ENCODE data around the gene TPMT. TPM values are rescaled to one million over a fixed set of nuclear protein-coding genes. Genes with fewer than 3 reads are reported as not detected.

The TPMT gene
- total RNA-seq (2021), result 13.0 and 13.3 TPM in 2 replicates
- long read RNA-seq, transcript TPMT-201 (9 exons, 3,181 nt), result major isoform, 167 of 207 reads
- long read RNA-seq, partial matches to known transcripts, result 8 of 207 reads
- long read RNA-seq, other reads (novel, unspliced or antisense), result 32 of 207 reads

DNA sequence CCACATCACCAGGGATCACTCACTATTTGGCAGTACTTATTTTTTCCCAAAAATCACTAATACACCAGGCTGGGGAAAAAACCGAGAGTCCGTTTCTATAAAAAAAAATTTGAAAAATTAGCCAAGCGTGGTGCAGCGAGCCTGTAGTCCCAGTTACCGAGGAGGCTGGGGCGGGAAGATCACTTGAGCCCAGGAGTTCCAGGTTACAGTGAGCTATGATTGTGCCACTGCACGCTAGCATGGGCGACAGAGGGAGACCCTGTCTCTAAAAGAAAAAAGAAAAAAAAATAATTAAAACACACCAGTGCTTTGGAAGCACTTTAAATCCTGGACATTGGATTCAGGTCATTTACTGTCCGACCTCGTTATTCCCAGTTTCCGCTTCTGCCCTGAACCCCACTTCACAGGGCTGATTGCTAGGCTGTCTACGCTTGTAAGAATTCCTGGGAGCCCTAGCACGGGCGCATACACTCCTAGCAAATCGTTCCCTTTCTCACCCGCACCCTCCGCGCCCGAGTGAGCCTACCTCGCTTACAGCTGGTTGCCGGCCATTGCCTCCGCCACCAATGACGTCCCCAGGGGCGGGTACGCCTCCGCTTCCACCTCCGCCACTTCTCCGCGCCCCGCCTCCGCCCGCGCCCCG is at the start of gene TPMT:
TPMT (minus strand) TSS at position 571 of the 643 bp plus-strand sequence. CDS start 5,950 bp downstream, outside the sequence.
- peak within 1 kb of the TSS; percentile 20 for H3K27ac ChIP-seq (ENCODE audit: insufficient read length, low read depth, low read length)
- H4K20me1 ChIP-seq (ENCODE audit: control insufficient read depth, insufficient read depth, insufficient read length), result no peaks in the 10 kb centered on the region
- Mint-ChIP-seq H3K4me3 (peak within 1 kb of the TSS; percentile 97 to 99), H3K4me1 (peaks cover 22 to 23% of the 10 kb centered on the region in 2 experiments), H3K36me3 (ENCODE audit: insufficient read depth in 1 of 3, low read depth in 3 of 3) (peaks cover 2 to 8% (median 6%) of the 10 kb centered on the region in 3 experiments; a peak in 6 of 7 replicates), H3K27ac (peak within 1 kb of the TSS; percentile 96 to 99 (median 99); a peak in 6 of 7 replicates), H3K9me3 (no peaks in the 10 kb centered on the region), H3K27me3 (ENCODE audit: low read depth) (no peaks in the 10 kb centered on the region)
- no peak within 1 kb of the TSS for H3K56ac ChIP-seq (ENCODE audit: insufficient read length, low read depth, low read length)
- no peaks in the 10 kb centered on the region for H3K9me3 ChIP-seq (ENCODE audit: control insufficient read depth, low read depth, low read length)
- no peak within 1 kb of the TSS for H2BK12ac ChIP-seq (ENCODE audit: insufficient read length, low read depth, low read length)
- H3K27me3 ChIP-seq (ENCODE audit: insufficient read depth, low read length), result no peaks in the 10 kb centered on the region
- H2AFZ ChIP-seq (ENCODE audit: low read length), result peak within 1 kb of the TSS; percentile 98
- no peak within 1 kb of the TSS for H3K4ac ChIP-seq (ENCODE audit: low read depth, low read length)
- no peaks in the 10 kb centered on the region; the same call in 1 of the 2 replicates for H3K4me1 ChIP-seq (ENCODE audit: insufficient read depth, low read length)
- no peak within 1 kb of the TSS for H3T11ph ChIP-seq (ENCODE audit: low read length)
- H3K23me2 ChIP-seq (ENCODE audit: insufficient read length, low read depth, low read length, poor library complexity, severe bottlenecking), result peaks cover 12% of the 10 kb centered on the region
- no peak within 1 kb of the TSS for H4K8ac ChIP-seq (replicated peaks; ENCODE audit: insufficient read length, low read depth, low read length)
- no peaks in the 10 kb centered on the region for H3K79me2 ChIP-seq (ENCODE audit: insufficient read depth, low read length)
- H3K4me2 ChIP-seq (ENCODE audit: insufficient read depth, insufficient read length, low read length), result peak within 1 kb of the TSS; percentile 85
- H2AK5ac ChIP-seq (ENCODE audit: insufficient read length, low read length), result no peak within 1 kb of the TSS
- no CpG with 5 or more reads among the region's 34 CpGs for WGBS (ENCODE audit: extremely low coverage, insufficient read length, low lambda C conversion rate)
- no peak within 1 kb of the TSS for H3K23ac ChIP-seq (ENCODE audit: insufficient read length, low read depth, low read length)
- H3K18ac ChIP-seq (ENCODE audit: insufficient read length, low read depth, low read length), result peak within 1 kb of the TSS; percentile 82
- no peaks in the 10 kb centered on the region for H3K79me1 ChIP-seq (ENCODE audit: insufficient read depth, low read depth, low read length, poor library complexity, severe bottlenecking)
- H3K14ac ChIP-seq (ENCODE audit: insufficient read depth, low read length), result peak within 1 kb of the TSS; percentile 95
- H4K91ac ChIP-seq (ENCODE audit: insufficient read length, low read depth, low read length), result no peak within 1 kb of the TSS
- H2BK15ac ChIP-seq (ENCODE audit: low read depth, low read length), result peak within 1 kb of the TSS; percentile 62; the same call in 1 of the 2 replicates
- TF ChIP-seq CTCF (conservative IDR thresholded peaks at IDR 0.05), result no peak
- H4K5ac ChIP-seq (ENCODE audit: insufficient read length, low read depth, low read length), result no peak within 1 kb of the TSS
- peak within 1 kb of the TSS; percentile 44 for H2BK120ac ChIP-seq (ENCODE audit: low read depth, low read length, poor library complexity, severe bottlenecking)
- H3K9ac ChIP-seq (ENCODE audit: extremely low read depth, insufficient read length, low read length), result peak within 1 kb of the TSS; percentile 94
- no peak for DNase-seq
- no peak within 1 kb of the TSS for H2BK20ac ChIP-seq (ENCODE audit: low read depth, low read length, poor library complexity, severe bottlenecking)
- H2BK5ac ChIP-seq (ENCODE audit: insufficient read length, low read length), result no peak within 1 kb of the TSS
